ENCODE measurements around the gene APOH. TPM values are rescaled to one million over a fixed set of nuclear protein-coding genes. Genes with fewer than 3 reads are reported as not detected.

The APOH gene
- total and polyA plus RNA-seq, 7 donors: 1.3 TPM; not detected in 6

DNA sequence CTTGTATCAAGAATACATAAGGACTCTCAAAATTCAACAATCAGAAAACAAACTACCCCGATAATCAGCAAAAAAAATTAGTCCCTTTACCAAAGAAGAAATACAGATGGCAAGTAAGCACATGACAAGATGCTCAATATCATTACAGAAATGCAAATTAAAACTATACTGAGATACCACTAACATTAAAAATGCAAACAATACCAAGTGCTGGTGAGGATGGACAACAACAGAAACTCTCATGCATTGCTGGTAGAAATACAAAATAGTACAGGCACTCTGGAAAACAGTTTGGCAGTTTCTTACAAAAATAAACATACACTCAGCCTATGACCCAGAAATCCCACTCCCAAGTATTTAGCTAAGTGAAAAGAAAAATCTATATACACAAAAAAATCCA is 44.8 kb downstream of the APOH start:
- no peak for TF ChIP-seq CTCF (IDR thresholded peaks at IDR 0.05)
- H3K36me3 ChIP-seq (ENCODE audit: insufficient read depth in 1 of 2, low read depth in 1 of 2): peaks cover 3 to 23% of the 10 kb centered on the region in 2 donors
- intact Hi-C loops (cut with DNase I): no loop called here
- H3K27ac ChIP-seq: no peak overlapping the region
- no peak overlapping the region for H3K4me3 ChIP-seq
- no peaks in the 10 kb centered on the region for H3K27me3 ChIP-seq (ENCODE audit: insufficient read depth in 3 of 3, low read length in 2 of 3)
- no peak for ATAC-seq
- WGBS, 3 donors: 94 to 100% (median 100%) methylated on average over 1 of the region's 1 CpG
- no peaks in the 10 kb centered on the region for H3K4me1 ChIP-seq
- H3K9me3 ChIP-seq: peaks cover 5% of the 10 kb centered on the region
- no peak for DNase-seq

GRCh38 chr17:66183529-66183928 is 45.7 kb downstream of the APOH start:
- DNase-seq (no peak), ATAC-seq (no peak)
- Histone ChIP-seq H3K27ac (no peak overlapping the region), H3K36me3 (ENCODE audit: insufficient read depth in 1 of 2, low read depth in 1 of 2) (peaks cover 3 to 23% of the 10 kb centered on the region in 2 donors), H3K4me1 (no peaks in the 10 kb centered on the region), H3K9me3 (peaks cover 5% of the 10 kb centered on the region), H3K27me3 (ENCODE audit: insufficient read depth in 3 of 3, low read length in 2 of 3) (no peaks in the 10 kb centered on the region), H3K4me3 (no peak overlapping the region)
- intact Hi-C loops (cut with DNase I): no loop called here
- TF ChIP-seq CTCF (IDR thresholded peaks at IDR 0.05): no peak

- no peaks in the 10 kb centered on the region for H3K27me3 ChIP-seq (ENCODE audit: insufficient read depth in 3 of 3, low read length in 2 of 3)
- intact Hi-C loops (cut with DNase I): no loop called here
Observed at GRCh38 chr17:66178642-66179041, 50.6 kb downstream of the APOH start.

DNA sequence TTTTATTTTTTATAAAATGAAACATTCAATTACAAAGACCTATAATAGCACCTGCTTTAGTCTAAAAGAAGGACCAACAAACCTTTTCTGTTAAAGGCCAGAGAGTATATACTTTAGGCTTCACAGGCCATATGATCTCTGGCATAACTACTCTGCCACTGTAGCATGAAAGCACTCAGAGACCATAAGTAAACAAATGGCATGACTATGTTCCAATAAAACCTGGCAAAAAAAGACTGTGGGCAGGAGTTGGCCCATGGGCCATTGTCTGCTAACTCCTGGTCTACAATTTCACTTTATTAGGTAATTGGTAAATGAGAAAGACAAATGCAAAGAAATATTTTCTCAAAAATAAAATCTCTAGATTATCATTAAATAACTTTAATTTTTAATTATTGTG is 52.2 kb downstream of the APOH start:
- intact Hi-C loops (cut with DNase I): no loop called here
- ATAC-seq: no peak
- no peak for TF ChIP-seq CTCF (IDR thresholded peaks at IDR 0.05)
- Histone ChIP-seq H3K4me3 (no peak overlapping the region), H3K27me3 (ENCODE audit: insufficient read depth in 3 of 3, low read length in 2 of 3) (no peaks in the 10 kb centered on the region), H3K36me3 (ENCODE audit: insufficient read depth in 1 of 2, low read depth in 1 of 2) (peaks cover 3 to 27% of the 10 kb centered on the region in 2 donors), H3K4me1 (no peaks in the 10 kb centered on the region), H3K9me3 (no peaks in the 10 kb centered on the region), H3K27ac (no peak overlapping the region)
- DNase-seq: no peak

More at GRCh38 chr17:66178642-66179041, 50.6 kb downstream of the APOH start:
- no peak overlapping the region for H3K27ac ChIP-seq
- H3K9me3 ChIP-seq: no peaks in the 10 kb centered on the region
- no peak for TF ChIP-seq CTCF (IDR thresholded peaks at IDR 0.05)
- WGBS, 3 donors: 96 to 97% (median 97%) methylated on average over 4 of the region's 4 CpGs
- DNase-seq (no peak), ATAC-seq (no peak)
- H3K4me3 ChIP-seq: no peak overlapping the region
- H3K4me1 ChIP-seq: no peaks in the 10 kb centered on the region
- H3K36me3 ChIP-seq (ENCODE audit: insufficient read depth in 1 of 2, low read depth in 1 of 2): peaks cover 3 to 37% of the 10 kb centered on the region in 2 donors

GRCh38 chr17:66175892-66176291 is 53.3 kb downstream of the APOH start:
- TF ChIP-seq CTCF (IDR thresholded peaks at IDR 0.05): no peak
- H3K27ac ChIP-seq: no peak overlapping the region
- intact Hi-C loops (cut with DNase I): no loop called here
- DNase-seq (no peak), ATAC-seq (no peak)
- 59 to 70% (median 68%) methylated on average over 1 of the region's 1 CpG for WGBS, 3 donors
- H3K9me3 ChIP-seq: no peaks in the 10 kb centered on the region
- peaks cover 0 to 16% of the 10 kb centered on the region in 2 donors for H3K36me3 ChIP-seq (ENCODE audit: insufficient read depth in 1 of 2, low read depth in 1 of 2)
- no peaks in the 10 kb centered on the region for H3K27me3 ChIP-seq (ENCODE audit: insufficient read depth in 3 of 3, low read length in 2 of 3)
- H3K4me3 ChIP-seq: no peak overlapping the region
- H3K4me1 ChIP-seq: no peaks in the 10 kb centered on the region
